AG04449 (cell line): ENCODE data around the gene AK3.

Source experiments
- CTCF ChIA-PET: fragments of 350-600 bp; formaldehyde crosslinking; extraction: SDS; loops from one replicate; lab custom pipeline; 2021; ENCODE audit warnings: antibody characterized with exemption; lab: Yijun Ruan, JAX
- POLR2A ChIA-PET: fragments of 400-600, 350-600 bp; formaldehyde crosslinking; extraction: SDS; loops from one replicate; lab custom pipeline; 2020; ENCODE audit warnings: antibody characterized with exemption, inconsistent platforms; lab: Yijun Ruan, JAX
- DNase-seq: peaks from one replicate; pipeline ENCODE4 v3.0.0-alpha.2; 2010; ENCODE audit warnings: low read depth, low spot score
- H3K4me3 ChIP-seq: 2 replicates; pipeline ENCODE4 v1.5.1; 2011; ENCODE audit warnings: low read depth, mild to moderate bottlenecking, control low read depth, low read length
- CTCF ChIP-seq: IDR thresholded peaks from one replicate; pipeline ENCODE4 v1.5.1; 2011; ENCODE audit warnings: mild to moderate bottlenecking, moderate library complexity, low read length, control low read depth, inconsistent platforms; ENCODE audit not compliant: insufficient read depth; ENCODE audit errors: missing control alignments

AK3 gene

DNA sequence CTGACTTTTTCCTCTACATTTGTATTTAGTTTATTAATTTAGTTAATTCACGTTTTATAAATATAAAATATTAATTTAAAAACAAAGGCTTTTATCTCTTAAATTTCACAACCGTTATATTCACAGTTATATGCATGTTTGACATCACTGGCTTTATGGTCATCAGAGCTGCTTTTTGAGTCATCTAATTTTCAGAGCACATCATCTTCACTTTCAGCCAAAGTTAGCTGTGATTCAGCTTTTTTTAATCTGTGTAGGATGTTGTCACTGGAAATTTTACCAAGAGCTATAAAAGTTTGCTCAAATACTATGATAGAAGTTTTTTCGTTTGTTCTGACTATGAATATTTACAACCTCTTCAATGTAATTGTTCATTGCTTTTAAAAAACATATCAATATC lies 49.2 kb downstream of the AK3 start:
- ChIA-PET POLR2A (no interaction called here), CTCF (interaction anchor here (1.1 to 1.7 kb wide), 3 partner anchors 11 to 22 kb away, joined by 3 to 5 read pairs (median 3); partner anchors contain the start of gene CDC37L1)
- H3K4me3 ChIP-seq: no peak overlapping the region
- TF ChIP-seq CTCF: no peak
- no peak for DNase-seq

- no peak overlapping the region for H3K4me3 ChIP-seq
- DNase-seq: no peak
- ChIA-PET CTCF (no interaction called here), POLR2A (no interaction called here)
- no peak for TF ChIP-seq CTCF
Measured at GRCh38 chr9:4690144-4690543, 50.9 kb downstream of the AK3 start.

- no peak for DNase-seq
- TF ChIP-seq CTCF: no peak
- POLR2A ChIA-PET: no interaction called here
- H3K4me3 ChIP-seq: no peak overlapping the region
- CTCF ChIA-PET: no interaction called here
Measured at GRCh38 chr9:4689687-4690104, 51.3 kb downstream of the AK3 start.

- ChIA-PET CTCF (interaction anchor here (0.6 kb wide), 1 partner anchor 84 kb away, joined by 4 read pairs; no protein-coding TSS in a partner anchor), POLR2A (no interaction called here)
Measured at GRCh38 chr9:4689021-4689420, 52.0 kb downstream of the AK3 start.

GRCh38 chr9:4686584-4686983 lies 54.4 kb downstream of the AK3 start:
- POLR2A ChIA-PET: no interaction called here

More at GRCh38 chr9:4689021-4689420, 52.0 kb downstream of the AK3 start:
- no peak overlapping the region for H3K4me3 ChIP-seq
- DNase-seq: no peak
- no peak for TF ChIP-seq CTCF

DNA sequence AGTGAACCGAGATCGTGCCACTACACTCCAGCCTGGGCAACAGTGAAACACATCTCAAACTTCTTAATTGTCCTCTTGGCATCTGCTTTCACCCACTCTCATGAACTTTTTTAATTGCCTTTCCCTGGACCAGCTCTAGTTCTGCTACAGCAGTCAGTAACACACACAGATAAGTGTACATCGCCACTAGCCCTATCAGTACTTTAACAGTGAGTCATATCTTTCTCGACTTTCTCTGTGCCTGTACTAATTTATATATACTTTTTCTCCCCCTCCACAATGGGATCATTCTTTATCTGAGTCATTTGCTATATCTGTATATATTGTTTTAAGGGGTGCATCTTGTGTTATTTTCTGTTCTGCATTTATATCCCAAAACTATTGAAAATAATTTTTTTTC lies 54.9 kb downstream of the AK3 start:
- ChIA-PET CTCF (interaction anchor here (0.6 kb wide), 1 partner anchor 98 kb away, joined by 3 read pairs; no protein-coding TSS in a partner anchor), POLR2A (no interaction called here)

More at GRCh38 chr9:4686584-4686983, 54.4 kb downstream of the AK3 start:
- CTCF ChIA-PET: no interaction called here
- no peak overlapping the region for H3K4me3 ChIP-seq
- TF ChIP-seq CTCF: no peak
- no peak for DNase-seq

More for the DNA sequence above, 54.9 kb downstream of the AK3 start:
- DNase-seq: no peak
- no peak for TF ChIP-seq CTCF
- H3K4me3 ChIP-seq: no peak overlapping the region
